Upper lobe of left lung (tissue), 4 donors: ENCODE measurements around the gene BNIPL.

ENCODE experiments used
- CTCF ChIP-seq, 6 experiments: fragments of 450-650 bp in 4 of 6; fragments of 200-600 bp in 2 of 6; sonication (generic) in 2 of 6; IDR thresholded peaks; one replicate each; pipeline ENCODE4 v1.5.1; 2016 to 2019; ENCODE audit warnings: antibody characterized with exemption in 6 of 6
- POLR2AphosphoS5 ChIP-seq, 2 donors: sonication (generic); formaldehyde crosslinking; IDR thresholded peaks; one replicate each; pipeline ENCODE4 v1.5.1; 2017; ENCODE audit warnings: antibody characterized with exemption in 2 of 2

DNA sequence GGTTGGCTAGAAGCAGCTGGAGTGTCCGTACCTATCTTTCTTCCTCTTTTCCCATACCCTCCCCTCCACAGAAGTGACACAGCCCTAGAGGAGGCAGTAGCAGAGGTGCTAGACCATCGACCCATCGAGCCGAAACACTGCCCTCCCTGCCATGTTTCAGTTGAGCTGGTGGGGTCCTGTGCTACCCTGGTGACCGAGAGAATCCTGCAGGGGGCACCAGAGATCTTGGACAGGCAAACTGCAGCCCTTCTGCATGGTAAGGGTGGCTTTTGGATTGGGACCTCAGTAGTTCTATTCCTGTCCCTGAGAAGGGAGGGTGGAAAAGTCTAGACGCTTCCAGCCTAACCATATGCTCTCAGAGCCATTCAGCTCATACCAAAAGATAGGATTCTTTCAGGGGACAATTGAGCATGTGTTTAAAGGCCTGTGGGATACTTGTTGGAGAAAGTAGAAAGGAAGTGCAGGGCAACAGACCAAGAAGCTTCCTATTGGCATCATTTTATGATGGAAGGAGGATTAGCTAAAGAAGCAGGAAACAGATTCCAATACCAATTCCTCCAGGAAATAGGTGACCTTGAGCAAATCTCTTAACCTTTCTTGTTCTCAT lies 11.7 kb upstream of the BNIPL start:
- TF ChIP-seq POLR2AphosphoS5 (IDR thresholded peaks at IDR 0.05) (no peak), CTCF (IDR thresholded peaks at IDR 0.05) (peak; percentile 63 to 80 (median 72))
